Dermis microvascular lymphatic vessel endothelial cell (primary cell): ENCODE results near the gene SLC9A3. TPM values are rescaled to one million over a fixed set of nuclear protein-coding genes. Genes with fewer than 3 reads are reported as not detected.
"Not testable (repeated sequence)": the region's sequence is repeated elsewhere in the genome, so short reads cannot be mapped to it uniquely, and the experiment has no call there.

Source experiments
- DNase-seq, 2 donors: peaks; one replicate each; pipeline versions ENCODE4 v3.0.0 to v3.0.0-alpha.2; 2010; ENCODE audit warnings: low read depth in 2 of 2
- total RNA-seq: library from RNA; depleted of rRNA; stranded (reverse); fragments of >200 nt; gene quantifications from 2 replicates; pipeline ENCODE4 v1.2.1, GENCODE V29; 2014

The SLC9A3 gene
- total RNA-seq: 0.51 and 1.4 TPM in 2 replicates

- no peak for DNase-seq
Observed at GRCh38 chr5:524234-524972, at the start of gene SLC9A3. SLC9A3 (minus strand) TSS chr5:524449.

GRCh38 chr5:573976-574375, 49.7 kb upstream of the SLC9A3 start:
- no peak for DNase-seq

GRCh38 chr5:573206-573605, 49.0 kb upstream of the SLC9A3 start:
- DNase-seq: no peak

GRCh38 chr5:572398-573019, 48.3 kb upstream of the SLC9A3 start:
- no peak for DNase-seq

- no peak for DNase-seq
Observed at GRCh38 chr5:571791-572190, 47.5 kb upstream of the SLC9A3 start.

GRCh38 chr5:570886-571285, 46.6 kb upstream of the SLC9A3 start:
- DNase-seq: no peak

GRCh38 chr5:570446-570845, 46.2 kb upstream of the SLC9A3 start:
- no peak for DNase-seq

GRCh38 chr5:569868-570361, 45.7 kb upstream of the SLC9A3 start:
- no peak for DNase-seq

- no peak for DNase-seq
Observed at GRCh38 chr5:569358-569867, 45.2 kb upstream of the SLC9A3 start.

GRCh38 chr5:568809-569208, 44.6 kb upstream of the SLC9A3 start:
- no peak for DNase-seq

GRCh38 chr5:568061-568781, 44.0 kb upstream of the SLC9A3 start:
- no peak for DNase-seq

GRCh38 chr5:567664-568060, 43.4 kb upstream of the SLC9A3 start:
- no peak for DNase-seq

GRCh38 chr5:566636-567309, 42.5 kb upstream of the SLC9A3 start:
- no peak for DNase-seq

- no peak for DNase-seq
Observed at GRCh38 chr5:565782-566440, 41.7 kb upstream of the SLC9A3 start.

- no peak for DNase-seq
Observed at GRCh38 chr5:561408-561807, 37.2 kb upstream of the SLC9A3 start.

GRCh38 chr5:560792-561166, 36.5 kb upstream of the SLC9A3 start:
- DNase-seq: no peak

GRCh38 chr5:558871-559503, 34.7 kb upstream of the SLC9A3 start:
- no peak for DNase-seq

- DNase-seq: no peak
Observed at GRCh38 chr5:558326-558725, 34.1 kb upstream of the SLC9A3 start.

- DNase-seq: not testable (repeated sequence)
Observed at GRCh38 chr5:557917-558316, 33.7 kb upstream of the SLC9A3 start.

- DNase-seq: no peak
Observed at GRCh38 chr5:556909-557441, 32.7 kb upstream of the SLC9A3 start.
